ENCODE measurements around the gene VWA2. TPM values are rescaled to one million over a fixed set of nuclear protein-coding genes. Genes with fewer than 3 reads are reported as not detected.

VWA2 gene
- polyA plus RNA-seq, 1 donor (not counting 4 experiments of a cell fraction or from before 2014, with no cell fraction given) = 0.41 TPM

DNA sequence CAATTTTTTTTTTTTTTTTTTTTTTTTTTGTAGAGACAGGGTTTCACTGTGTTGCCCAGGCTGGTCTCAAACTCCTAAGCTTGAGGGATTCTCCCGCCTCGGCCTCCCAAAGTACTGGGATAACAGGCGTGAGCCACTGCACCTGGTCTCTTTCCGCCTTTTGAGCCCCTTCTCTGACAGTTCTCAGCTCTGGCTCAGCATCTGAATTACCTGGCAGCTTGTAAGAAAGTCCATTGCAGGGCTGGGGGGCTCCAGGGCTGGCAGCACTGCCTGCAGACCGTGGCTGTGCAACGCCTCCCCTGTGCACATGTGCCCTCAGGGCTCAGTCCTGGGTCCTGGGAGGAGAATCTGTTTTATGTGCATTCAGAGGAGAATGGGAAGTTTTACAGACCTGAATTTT lies 37.6 kb downstream of the VWA2 start:
- TF ChIP-seq, protein P1, sequence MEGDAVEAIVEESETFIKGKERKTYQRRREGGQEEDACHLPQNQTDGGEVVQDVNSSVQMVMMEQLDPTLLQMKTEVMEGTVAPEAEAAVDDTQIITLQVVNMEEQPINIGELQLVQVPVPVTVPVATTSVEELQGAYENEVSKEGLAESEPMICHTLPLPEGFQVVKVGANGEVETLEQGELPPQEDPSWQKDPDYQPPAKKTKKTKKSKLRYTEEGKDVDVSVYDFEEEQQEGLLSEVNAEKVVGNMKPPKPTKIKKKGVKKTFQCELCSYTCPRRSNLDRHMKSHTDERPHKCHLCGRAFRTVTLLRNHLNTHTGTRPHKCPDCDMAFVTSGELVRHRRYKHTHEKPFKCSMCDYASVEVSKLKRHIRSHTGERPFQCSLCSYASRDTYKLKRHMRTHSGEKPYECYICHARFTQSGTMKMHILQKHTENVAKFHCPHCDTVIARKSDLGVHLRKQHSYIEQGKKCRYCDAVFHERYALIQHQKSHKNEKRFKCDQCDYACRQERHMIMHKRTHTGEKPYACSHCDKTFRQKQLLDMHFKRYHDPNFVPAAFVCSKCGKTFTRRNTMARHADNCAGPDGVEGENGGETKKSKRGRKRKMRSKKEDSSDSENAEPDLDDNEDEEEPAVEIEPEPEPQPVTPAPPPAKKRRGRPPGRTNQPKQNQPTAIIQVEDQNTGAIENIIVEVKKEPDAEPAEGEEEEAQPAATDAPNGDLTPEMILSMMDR (optimal IDR thresholded peaks at IDR 0.05 in 1 of 3, IDR thresholded peaks at IDR 0.05 in 1 of 3, conservative IDR thresholded peaks at IDR 0.05 in 1 of 3; ENCODE audit: extremely low read depth in 1 of 3, insufficient read depth in 2 of 3, low read length in 3 of 3) = no peak
- no peak for TF ChIP-seq EZH2 (IDR thresholded peaks at IDR 0.05; ENCODE audit: low read length)
- Histone ChIP-seq H3K27ac (ENCODE audit: control insufficient read depth, insufficient read depth, low read length) (no peak overlapping the region), H3K9ac (ENCODE audit: control insufficient read depth, extremely low read depth, insufficient read depth, low read length) (no peak overlapping the region), H3K4me2 (ENCODE audit: control insufficient read depth, extremely low read depth, insufficient read depth, low read depth, low read length) (no peak overlapping the region), H3K4me1 (ENCODE audit: control insufficient read depth, extremely low read depth, insufficient read depth, low read length) (peaks cover 18% of the 10 kb centered on the region), H4K20me1 (ENCODE audit: control insufficient read depth, extremely low read depth, insufficient read depth, low read length) (no peaks in the 10 kb centered on the region), H3K36me3 (ENCODE audit: control insufficient read depth in 2 of 2, extremely low read depth in 1 of 2, insufficient read depth in 2 of 2, low read length in 2 of 2) (no peaks in the 10 kb centered on the region), H3K9me1 (ENCODE audit: control insufficient read depth, extremely low read depth, insufficient read depth, low read length) (no peaks in the 10 kb centered on the region), H2AFZ (ENCODE audit: control insufficient read depth, low read length) (no peak overlapping the region), H3K79me2 (ENCODE audit: control insufficient read depth, insufficient read depth, low read length) (no peaks in the 10 kb centered on the region), H3K4me3 (ENCODE audit: control insufficient read depth in 2 of 3, extremely low read depth in 1 of 3, insufficient read depth in 2 of 3, low read depth in 1 of 3, low read length in 3 of 3) (no peak overlapping the region), H3K9me3 (ENCODE audit: control insufficient read depth, low read depth, low read length) (no peaks in the 10 kb centered on the region), H3K27me3 (ENCODE audit: control insufficient read depth, extremely low read depth, insufficient read depth, low read length) (no peaks in the 10 kb centered on the region)
- dilution Hi-C loops (cut with MboI; ENCODE audit: extremely low pct_ligation_motif_present, low sequenced_read_pairs) = no loop called here
- no peak for FAIRE-seq
- no peak for DNase-seq (ENCODE audit: low read depth, low spot score)

DNA sequence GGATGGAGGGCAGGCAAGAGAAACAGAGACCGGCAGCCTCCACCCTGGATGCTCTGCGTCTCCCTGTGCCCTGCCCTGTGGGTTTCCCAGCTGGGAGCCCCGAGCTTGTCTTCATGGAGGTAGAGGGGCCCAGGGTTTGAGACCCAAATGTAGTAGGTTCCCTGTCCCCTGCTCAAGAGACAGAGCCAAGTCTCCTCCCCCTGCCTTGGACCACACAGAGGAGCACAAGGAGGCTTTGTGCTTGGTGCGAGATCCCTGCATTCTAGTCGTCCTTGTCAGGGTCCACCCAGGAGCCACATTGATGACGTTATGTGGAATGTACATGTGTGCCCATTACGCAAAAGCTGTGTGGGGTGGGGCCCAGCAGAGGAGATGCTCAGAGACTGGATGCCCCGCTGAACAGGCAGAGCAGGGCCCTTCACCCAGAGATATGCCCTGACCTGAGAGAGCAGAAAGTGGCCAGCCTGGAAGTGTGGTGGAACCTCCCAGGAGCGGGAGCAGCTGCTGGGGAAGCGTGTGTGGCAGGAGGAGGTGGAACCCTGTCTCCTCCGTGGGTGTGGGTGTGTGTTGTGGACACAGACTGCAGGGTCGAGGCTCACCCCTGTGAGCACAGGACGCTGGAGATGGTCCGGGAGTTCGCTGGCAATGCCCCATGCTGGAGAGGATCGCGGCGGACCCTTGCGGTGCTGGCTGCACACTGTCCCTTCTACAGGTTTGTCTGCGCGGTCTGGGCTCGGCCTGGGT lies 39.3 kb downstream of the VWA2 start:
- no peaks in the 10 kb centered on the region for H4K20me1 ChIP-seq (ENCODE audit: control insufficient read depth, extremely low read depth, insufficient read depth, low read length)
- no peaks in the 10 kb centered on the region for H3K27me3 ChIP-seq (ENCODE audit: control insufficient read depth, extremely low read depth, insufficient read depth, low read length)
- no peak overlapping the region for H3K4me3 ChIP-seq (ENCODE audit: control insufficient read depth in 2 of 3, extremely low read depth in 1 of 3, insufficient read depth in 2 of 3, low read depth in 1 of 3, low read length in 3 of 3)
- no peak overlapping the region for H3K9ac ChIP-seq (ENCODE audit: control insufficient read depth, extremely low read depth, insufficient read depth, low read length)
- DNase-seq (ENCODE audit: low read depth, low spot score) = no peak
- no peak overlapping the region for H3K4me2 ChIP-seq (ENCODE audit: control insufficient read depth, extremely low read depth, insufficient read depth, low read depth, low read length)
- H3K9me1 ChIP-seq (ENCODE audit: control insufficient read depth, extremely low read depth, insufficient read depth, low read length) = no peaks in the 10 kb centered on the region
- no peaks in the 10 kb centered on the region for H3K79me2 ChIP-seq (ENCODE audit: control insufficient read depth, insufficient read depth, low read length)
- peaks cover 9% of the 10 kb centered on the region for H3K4me1 ChIP-seq (ENCODE audit: control insufficient read depth, extremely low read depth, insufficient read depth, low read length)
- TF ChIP-seq, protein P1 (optimal IDR thresholded peaks at IDR 0.05 in 1 of 3, IDR thresholded peaks at IDR 0.05 in 1 of 3, conservative IDR thresholded peaks at IDR 0.05 in 1 of 3; ENCODE audit: extremely low read depth in 1 of 3, insufficient read depth in 2 of 3, low read length in 3 of 3) = no peak
- no peak for TF ChIP-seq EZH2 (IDR thresholded peaks at IDR 0.05; ENCODE audit: low read length)
- dilution Hi-C loops (cut with MboI; ENCODE audit: extremely low pct_ligation_motif_present, low sequenced_read_pairs) = no loop called here
- FAIRE-seq = no peak
- no peaks in the 10 kb centered on the region for H3K9me3 ChIP-seq (ENCODE audit: control insufficient read depth, low read depth, low read length)
- no peak overlapping the region for H2AFZ ChIP-seq (ENCODE audit: control insufficient read depth, low read length)
- no peaks in the 10 kb centered on the region for H3K36me3 ChIP-seq (ENCODE audit: control insufficient read depth in 2 of 2, extremely low read depth in 1 of 2, insufficient read depth in 2 of 2, low read length in 2 of 2)
- H3K27ac ChIP-seq (ENCODE audit: control insufficient read depth, insufficient read depth, low read length) = no peak overlapping the region

All from keratinocyte (primary cell).